KMS-11 (cell line): Measurements from ENCODE around the gene FCN2.

Experiments used
- H2AFZ ChIP-seq: fragments of 200-600 bp; sonication (generic); 2 replicates; pipeline ENCODE4 v1.6.1; 2016; ENCODE audit warnings: antibody characterized with exemption, mixed run types, low read depth
- H3K27ac ChIP-seq: fragments of 200-600 bp; sonication (generic); 2 replicates; pipeline ENCODE4 v1.6.1; 2016; ENCODE audit warnings: mild to moderate bottlenecking, mixed run types
- H3K27me3 ChIP-seq: fragments of 200-600 bp; sonication (generic); 2 replicates; pipeline ENCODE4 v1.6.1; 2017; ENCODE audit warnings: mild to moderate bottlenecking, low read depth, mixed run types, moderate library complexity; ENCODE audit not compliant: insufficient read depth
- H3K36me3 ChIP-seq: fragments of 200-600 bp; sonication (generic); 2 replicates; pipeline ENCODE4 v1.6.1; 2017; ENCODE audit warnings: mild to moderate bottlenecking, mixed run types; ENCODE audit not compliant: insufficient read depth
- H3K4me1 ChIP-seq: fragments of 200-600 bp; sonication (generic); 2 replicates; pipeline ENCODE4 v1.6.1; 2016; ENCODE audit warnings: mild to moderate bottlenecking, low read depth, mixed run types; ENCODE audit not compliant: poor library complexity, severe bottlenecking
- H3K4me2 ChIP-seq: fragments of 200-600 bp; sonication (generic); 2 replicates; pipeline ENCODE4 v1.7.0; 2016; ENCODE audit warnings: mild to moderate bottlenecking, mixed run types
- H3K4me3 ChIP-seq: fragments of 200-600 bp; sonication (generic); IDR thresholded peaks from 2 replicates; pipeline ENCODE4 v1.6.1; 2017; ENCODE audit warnings: low read depth, low read length, mixed read lengths; ENCODE audit not compliant: insufficient read depth
- H3K79me2 ChIP-seq: fragments of 200-600 bp; sonication (generic); 2 replicates; pipeline ENCODE4 v1.6.1; 2016; ENCODE audit warnings: low read depth, mixed run types; ENCODE audit not compliant: insufficient read depth
- H3K9ac ChIP-seq: fragments of 200-600 bp; sonication (generic); 2 replicates; pipeline ENCODE4 v1.6.1; 2016; ENCODE audit warnings: mild to moderate bottlenecking, mixed run types
- H4K20me1 ChIP-seq: fragments of 200-600 bp; sonication (generic); 2 replicates; pipeline ENCODE4 v1.6.1; 2016; ENCODE audit warnings: mild to moderate bottlenecking, mixed run types; ENCODE audit not compliant: insufficient read depth
- CTCF ChIP-seq: fragments of 200-600 bp; sonication (generic); conservative IDR thresholded peaks from 2 replicates; pipeline ENCODE4 v1.6.1; 2017; ENCODE audit warnings: low read depth, mild to moderate bottlenecking, antibody characterized with exemption, low read length, moderate library complexity, mixed read lengths

FCN2 gene

GRCh38 chr9:134914501-134914834 is 33.9 kb downstream of the FCN2 start:
- Histone ChIP-seq H2AFZ (no peak overlapping the region), H3K27me3 (peaks cover 6% of the 10 kb centered on the region; the same call in 1 of the 2 replicates), H3K27ac (no peak overlapping the region), H3K79me2 (no peaks in the 10 kb centered on the region), H4K20me1 (no peaks in the 10 kb centered on the region), H3K36me3 (no peaks in the 10 kb centered on the region), H3K4me2 (no peak overlapping the region), H3K4me3 (no peak overlapping the region), H3K4me1 (no peaks in the 10 kb centered on the region), H3K9ac (no peak overlapping the region)
- no peak for TF ChIP-seq CTCF

- Histone ChIP-seq H3K9ac (no peak overlapping the region), H3K4me1 (no peaks in the 10 kb centered on the region), H2AFZ (no peak overlapping the region), H3K4me3 (no peak overlapping the region), H3K27ac (no peak overlapping the region), H3K4me2 (no peak overlapping the region), H3K36me3 (no peaks in the 10 kb centered on the region), H4K20me1 (no peaks in the 10 kb centered on the region), H3K27me3 (no peaks in the 10 kb centered on the region; the same call in 1 of the 2 replicates), H3K79me2 (no peaks in the 10 kb centered on the region)
- no peak for TF ChIP-seq CTCF
These were observed 34.7 kb downstream of the FCN2 start for GRCh38 chr9:134915046-134915985.

GRCh38 chr9:134916161-134916665 is 35.6 kb downstream of the FCN2 start:
- Histone ChIP-seq H3K4me1 (no peaks in the 10 kb centered on the region), H4K20me1 (no peaks in the 10 kb centered on the region), H3K27me3 (peaks cover 2% of the 10 kb centered on the region; the same call in 1 of the 2 replicates), H2AFZ (no peak overlapping the region), H3K4me2 (no peak overlapping the region), H3K9ac (no peak overlapping the region), H3K79me2 (no peaks in the 10 kb centered on the region), H3K27ac (no peak overlapping the region), H3K36me3 (no peaks in the 10 kb centered on the region), H3K4me3 (no peak overlapping the region)
- TF ChIP-seq CTCF = no peak

- Histone ChIP-seq H3K27ac (no peak within 1 kb of the TSS), H3K4me2 (no peak within 1 kb of the TSS), H3K79me2 (no peaks in the 10 kb centered on the region), H2AFZ (no peak within 1 kb of the TSS), H3K27me3 (peaks cover 9% of the 10 kb centered on the region; the same call in 1 of the 2 replicates), H3K36me3 (no peaks in the 10 kb centered on the region), H3K4me1 (no peaks in the 10 kb centered on the region), H4K20me1 (no peaks in the 10 kb centered on the region), H3K9ac (no peak within 1 kb of the TSS), H3K4me3 (no peak within 1 kb of the TSS)
- TF ChIP-seq CTCF = no peak
These were observed 37.1 kb downstream of the FCN2 start, which contains the start of gene FCN1 for GRCh38 chr9:134917431-134918373. FCN1 (minus strand) TSS chr9:134917912; CDS start chr9:134917871, 41 bp downstream.
